Measurements from ENCODE around the gene DOCK3. TPM values are rescaled to one million over a fixed set of nuclear protein-coding genes. Genes with fewer than 3 reads are reported as not detected.
A peak's percentile ranks its signal among the peaks of the same experiment; 100 is the strongest.

Gene DOCK3
- total RNA-seq, 1 experiment from 2014 or later, result 0.47 TPM

- peak; percentile 6 for DNase-seq (ENCODE audit: low spot score)
- Histone ChIP-seq H3K36me3 (ENCODE audit: insufficient read depth, low read length, poor library complexity, severe bottlenecking) (peaks cover 57% of the 10 kb centered on the region), H3K27me3 (replicated peaks; ENCODE audit: insufficient read depth, low read depth, low read length, poor library complexity) (no peaks in the 10 kb centered on the region), H3K4me3 (ENCODE audit: low read depth, low read length, poor library complexity, severe bottlenecking) (peak overlapping the region; percentile 63), H3K4me1 (ENCODE audit: insufficient read depth, low read length, poor library complexity, severe bottlenecking) (peaks cover 11% of the 10 kb centered on the region), H3K27ac (ENCODE audit: low read depth, low read length, poor library complexity, severe bottlenecking) (peak overlapping the region; percentile 87), H3K9me3 (ENCODE audit: low read depth, low read length, poor library complexity, severe bottlenecking) (no peaks in the 10 kb centered on the region)
- TF ChIP-seq CTCF (conservative IDR thresholded peaks at IDR 0.05; ENCODE audit: low read depth, low read length), result no peak
- no peak for TF ChIP-seq EZH2 (IDR thresholded peaks at IDR 0.05; ENCODE audit: borderline replicate concordance, low read depth, low read length, poor library complexity, severe bottlenecking)
- POLR2A ChIA-PET (ENCODE audit: low non-redundant PET), result interaction anchor here (0.7 kb wide), 1 partner anchor 40 kb away, joined by 3 read pairs; no protein-coding TSS in a partner anchor
- CTCF ChIA-PET, result no interaction called here
- BruUV-seq (replicated peaks), result no TSS peak
- intact Hi-C loops (cut with micrococcal nuclease; ENCODE audit: unreplicated experiment), result no loop called here
These were observed 717.0 kb downstream of the DOCK3 start for GRCh38 chr3:51391566-51392354.

GRCh38 chr3:51392355-51393133, 717.8 kb downstream of the DOCK3 start:
- no peak for DNase-seq (ENCODE audit: low spot score)
- Histone ChIP-seq H3K27ac (ENCODE audit: low read depth, low read length, poor library complexity, severe bottlenecking) (peak overlapping the region; percentile 87), H3K27me3 (replicated peaks; ENCODE audit: insufficient read depth, low read depth, low read length, poor library complexity) (no peaks in the 10 kb centered on the region), H3K4me1 (ENCODE audit: insufficient read depth, low read length, poor library complexity, severe bottlenecking) (peaks cover 11% of the 10 kb centered on the region), H3K9me3 (ENCODE audit: low read depth, low read length, poor library complexity, severe bottlenecking) (no peaks in the 10 kb centered on the region), H3K36me3 (ENCODE audit: insufficient read depth, low read length, poor library complexity, severe bottlenecking) (peaks cover 56% of the 10 kb centered on the region), H3K4me3 (ENCODE audit: low read depth, low read length, poor library complexity, severe bottlenecking) (peak overlapping the region; percentile 63)
- CTCF ChIA-PET, result no interaction called here
- intact Hi-C loops (cut with micrococcal nuclease; ENCODE audit: unreplicated experiment), result no loop called here
- POLR2A ChIA-PET (ENCODE audit: low non-redundant PET), result no interaction called here
- TF ChIP-seq EZH2 (IDR thresholded peaks at IDR 0.05; ENCODE audit: borderline replicate concordance, low read depth, low read length, poor library complexity, severe bottlenecking), result no peak
- no peak for TF ChIP-seq CTCF (conservative IDR thresholded peaks at IDR 0.05; ENCODE audit: low read depth, low read length)
- no TSS peak for BruUV-seq (replicated peaks)

GRCh38 chr3:51393134-51393495, 718.4 kb downstream of the DOCK3 start:
- POLR2A ChIA-PET (ENCODE audit: low non-redundant PET), result no interaction called here
- H3K27ac ChIP-seq (ENCODE audit: low read depth, low read length, poor library complexity, severe bottlenecking), result no peak overlapping the region
- peak overlapping the region; percentile 63 for H3K4me3 ChIP-seq (ENCODE audit: low read depth, low read length, poor library complexity, severe bottlenecking)
- peaks cover 52% of the 10 kb centered on the region for H3K36me3 ChIP-seq (ENCODE audit: insufficient read depth, low read length, poor library complexity, severe bottlenecking)
- CTCF ChIA-PET, result no interaction called here
- H3K4me1 ChIP-seq (ENCODE audit: insufficient read depth, low read length, poor library complexity, severe bottlenecking), result peaks cover 11% of the 10 kb centered on the region
- no peak for TF ChIP-seq CTCF (conservative IDR thresholded peaks at IDR 0.05; ENCODE audit: low read depth, low read length)
- no peak for TF ChIP-seq EZH2 (IDR thresholded peaks at IDR 0.05; ENCODE audit: borderline replicate concordance, low read depth, low read length, poor library complexity, severe bottlenecking)
- no peaks in the 10 kb centered on the region for H3K27me3 ChIP-seq (replicated peaks; ENCODE audit: insufficient read depth, low read depth, low read length, poor library complexity)
- BruUV-seq (replicated peaks), result TSS peak; percentile 27
- H3K9me3 ChIP-seq (ENCODE audit: low read depth, low read length, poor library complexity, severe bottlenecking), result no peaks in the 10 kb centered on the region
- DNase-seq (ENCODE audit: low spot score), result no peak
- intact Hi-C loops (cut with micrococcal nuclease; ENCODE audit: unreplicated experiment), result no loop called here
